Neural cell (in vitro differentiated cells): Measurements from ENCODE around the gene FBXL20.

Experiments
- CTCF ChIP-seq: fragments of 450-650 bp; IDR thresholded peaks from 2 replicates; pipeline ENCODE4 v1.5.1; 2014; ENCODE audit warnings: antibody characterized with exemption, mild to moderate bottlenecking, moderate library complexity; ENCODE audit not compliant: poor library complexity, severe bottlenecking
- POLR2AphosphoS5 ChIP-seq: IDR thresholded peaks from 2 replicates; pipeline ENCODE4 v1.6.1; 2012
- REST ChIP-seq: IDR thresholded peaks from 2 replicates; pipeline ENCODE4 v1.6.1; 2012; ENCODE audit warnings: borderline replicate concordance

- no peak for TF ChIP-seq CTCF
- TF ChIP-seq POLR2AphosphoS5 = no peak
- TF ChIP-seq REST = no peak
Observed at GRCh38 chr17:39229274-39229913, 172.0 kb downstream of the FBXL20 start.
